HPDE6-E6E7 (cell line): Measurements from ENCODE around the gene TRAPPC5.

Experiments used
- DNase-seq: peaks from one replicate; pipeline ENCODE4 v3.0.0; 2011; ENCODE audit warnings: missing footprints; ENCODE audit errors: extremely low spot score

TRAPPC5 gene

GRCh38 chr19:7731615-7732014 is 51.0 kb downstream of the TRAPPC5 start:
- DNase-seq: no peak

- no peak for DNase-seq
Observed at GRCh38 chr19:7732045-7732444, 51.4 kb downstream of the TRAPPC5 start, which contains the start of gene CLEC4G. CLEC4G (minus strand) TSS chr19:7732110; CDS start chr19:7732102, 8 bp downstream.

- DNase-seq: no peak
Observed at GRCh38 chr19:7733376-7733775, 52.7 kb downstream of the TRAPPC5 start.

- DNase-seq: no peak
Observed at GRCh38 chr19:7734220-7735203, 53.9 kb downstream of the TRAPPC5 start.

GRCh38 chr19:7736148-7736547 is 55.5 kb downstream of the TRAPPC5 start:
- DNase-seq: no peak

DNA sequence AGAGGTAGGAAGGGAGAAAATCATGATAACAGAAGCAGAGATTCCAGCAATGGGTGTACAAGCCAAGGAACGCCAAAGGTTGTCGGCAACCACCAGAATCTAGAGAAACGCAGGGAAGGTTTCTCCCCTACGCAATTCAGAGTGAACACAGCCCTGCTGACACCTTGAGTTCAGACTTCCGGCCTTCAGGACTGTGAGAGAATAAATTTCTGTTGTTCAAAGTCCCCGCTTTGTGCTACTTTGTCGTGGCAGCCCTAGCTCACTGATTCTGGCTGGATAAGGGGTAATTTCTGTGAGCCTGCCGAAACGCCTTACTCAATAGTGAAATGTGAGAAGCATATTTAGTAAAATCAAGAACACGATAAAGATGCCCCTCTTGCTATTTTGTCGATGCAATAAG is 56.6 kb downstream of the TRAPPC5 start:
- no peak for DNase-seq
